GM21619 (cell line): Measurements from ENCODE around the gene SMIM45.

Experiments
- ATAC-seq: cut with Tn5 transposase; IDR thresholded peaks from one replicate; pipeline ENCODE4 v1.9.1; 2021; ENCODE audit not compliant: unreplicated experiment

Gene SMIM45

GRCh38 chr22:41951898-41952474, at the start of gene SMIM45:
Gene SMIM45 (plus strand): TSS chr22:41952150.
- no peak for ATAC-seq

GRCh38 chr22:41902932-41903421, 49.0 kb upstream of the SMIM45 start:
- no peak for ATAC-seq

- ATAC-seq, result no peak
These were observed 47.2 kb upstream of the SMIM45 start for GRCh38 chr22:41904450-41905410.

- ATAC-seq, result no peak
These were observed 46.3 kb upstream of the SMIM45 start for GRCh38 chr22:41905411-41906202.

GRCh38 chr22:41906822-41907221, 45.1 kb upstream of the SMIM45 start:
- no peak for ATAC-seq

- ATAC-seq, result no peak
These were observed 44.2 kb upstream of the SMIM45 start for GRCh38 chr22:41907436-41908401.

GRCh38 chr22:41908411-41909309, 43.3 kb upstream of the SMIM45 start:
- no peak for ATAC-seq

GRCh38 chr22:41909310-41910049, 42.5 kb upstream of the SMIM45 start:
- no peak for ATAC-seq

- ATAC-seq, result no peak
These were observed 41.6 kb upstream of the SMIM45 start for GRCh38 chr22:41910050-41911000.

- ATAC-seq, result no peak
These were observed 40.8 kb upstream of the SMIM45 start for GRCh38 chr22:41911001-41911611.

GRCh38 chr22:41912338-41913039, 39.5 kb upstream of the SMIM45 start:
- ATAC-seq, result no peak

- no peak for ATAC-seq
These were observed 38.8 kb upstream of the SMIM45 start for GRCh38 chr22:41913040-41913719.

GRCh38 chr22:41913842-41914534, 38.0 kb upstream of the SMIM45 start:
- no peak for ATAC-seq

- ATAC-seq, result no peak
These were observed 37.3 kb upstream of the SMIM45 start for GRCh38 chr22:41914611-41915034.
